Bronchial epithelial cell (primary cell): ENCODE results near the gene SUPT4H1. TPM values are rescaled to one million over a fixed set of nuclear protein-coding genes. Genes with fewer than 3 reads are reported as not detected.
A peak's percentile ranks its signal among the peaks of the same experiment; 100 is the strongest.

Source experiments
- DNase-seq: peaks from one replicate; pipeline ENCODE4 v3.0.0-alpha.2; 2010; ENCODE audit warnings: low read depth
- FAIRE-seq: peaks from 2 replicates; lab custom pipeline; 2011; peaks lifted over from hg19 to GRCh38; lab: Jason Lieb, UNC
- H3K27me3 ChIP-seq: 2 replicates; pipeline ENCODE4 v1.5.1; 2011; ENCODE audit warnings: low read length; ENCODE audit not compliant: control insufficient read depth, insufficient read depth
- H3K36me3 ChIP-seq: 2 replicates; pipeline ENCODE4 v1.5.1; 2011; ENCODE audit warnings: low read length; ENCODE audit not compliant: control insufficient read depth, insufficient read depth
- H3K4me3 ChIP-seq: 2 replicates; pipeline ENCODE4 v1.5.1; 2011; ENCODE audit warnings: mild to moderate bottlenecking, low read depth, low read length, control low read depth
- total RNA-seq: library from RNA; depleted of rRNA; stranded (reverse); fragments of >200 nt; gene quantifications from 2 replicates; pipeline ENCODE4 v1.2.1, GENCODE V29; 2014
- TF ChIP-seq, protein P1 (sequence below): IDR thresholded peaks from 2 replicates; pipeline ENCODE4 v1.5.1; 2011; ENCODE audit warnings: mild to moderate bottlenecking, moderate library complexity, low read length, control low read depth, inconsistent platforms; ENCODE audit not compliant: insufficient read depth, severe bottlenecking

The SUPT4H1 gene
- total RNA-seq, 1 donor from 2014 or later = 52.1 TPM

DNA sequence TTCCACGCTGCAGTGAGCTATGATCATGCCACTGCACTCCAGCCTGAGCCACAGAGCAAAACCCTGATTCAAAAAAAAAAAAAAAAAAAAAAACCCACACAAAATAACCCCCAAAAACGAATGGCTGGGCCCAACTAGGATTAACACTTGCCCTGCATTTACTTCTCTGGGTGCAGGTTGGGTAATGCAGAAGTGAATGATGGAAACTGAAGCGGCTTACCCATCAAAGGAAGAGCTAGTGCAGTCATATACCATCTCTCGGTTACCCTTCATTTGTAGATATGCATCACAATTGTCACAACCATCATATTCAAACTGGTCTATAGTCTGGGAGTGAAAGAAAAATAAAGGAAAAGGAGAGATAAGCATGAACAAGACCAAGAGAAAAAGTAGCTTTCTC lies 819 bp downstream of the SUPT4H1 start:
- DNase-seq = no peak
- no peak for FAIRE-seq
- Histone ChIP-seq H3K27me3 (no peaks in the 10 kb centered on the region), H3K36me3 (peaks cover 22% of the 10 kb centered on the region), H3K4me3 (peak overlapping the region; percentile 84)
- TF ChIP-seq, protein P1, sequence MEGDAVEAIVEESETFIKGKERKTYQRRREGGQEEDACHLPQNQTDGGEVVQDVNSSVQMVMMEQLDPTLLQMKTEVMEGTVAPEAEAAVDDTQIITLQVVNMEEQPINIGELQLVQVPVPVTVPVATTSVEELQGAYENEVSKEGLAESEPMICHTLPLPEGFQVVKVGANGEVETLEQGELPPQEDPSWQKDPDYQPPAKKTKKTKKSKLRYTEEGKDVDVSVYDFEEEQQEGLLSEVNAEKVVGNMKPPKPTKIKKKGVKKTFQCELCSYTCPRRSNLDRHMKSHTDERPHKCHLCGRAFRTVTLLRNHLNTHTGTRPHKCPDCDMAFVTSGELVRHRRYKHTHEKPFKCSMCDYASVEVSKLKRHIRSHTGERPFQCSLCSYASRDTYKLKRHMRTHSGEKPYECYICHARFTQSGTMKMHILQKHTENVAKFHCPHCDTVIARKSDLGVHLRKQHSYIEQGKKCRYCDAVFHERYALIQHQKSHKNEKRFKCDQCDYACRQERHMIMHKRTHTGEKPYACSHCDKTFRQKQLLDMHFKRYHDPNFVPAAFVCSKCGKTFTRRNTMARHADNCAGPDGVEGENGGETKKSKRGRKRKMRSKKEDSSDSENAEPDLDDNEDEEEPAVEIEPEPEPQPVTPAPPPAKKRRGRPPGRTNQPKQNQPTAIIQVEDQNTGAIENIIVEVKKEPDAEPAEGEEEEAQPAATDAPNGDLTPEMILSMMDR = no peak

- H3K4me3 ChIP-seq = no peak overlapping the region
- no peak for FAIRE-seq
- DNase-seq = no peak
- no peaks in the 10 kb centered on the region for H3K27me3 ChIP-seq
- peaks cover 34% of the 10 kb centered on the region for H3K36me3 ChIP-seq
- TF ChIP-seq, protein P1 = no peak
Observed at GRCh38 chr17:58348038-58348437, 4.0 kb downstream of the SUPT4H1 start.

- DNase-seq (no peak), FAIRE-seq (no peak)
- Histone ChIP-seq H3K27me3 (no peaks in the 10 kb centered on the region), H3K36me3 (peaks cover 33% of the 10 kb centered on the region), H3K4me3 (no peak overlapping the region)
- TF ChIP-seq, protein P1 = no peak
Observed at GRCh38 chr17:58345500-58345899, 6.5 kb downstream of the SUPT4H1 start.

- no peak overlapping the region for H3K4me3 ChIP-seq
- peaks cover 33% of the 10 kb centered on the region for H3K36me3 ChIP-seq
Observed at GRCh38 chr17:58344791-58345157, 7.2 kb downstream of the SUPT4H1 start.

GRCh38 chr17:58344047-58344790 lies 7.8 kb downstream of the SUPT4H1 start:
- Histone ChIP-seq H3K36me3 (peaks cover 29% of the 10 kb centered on the region), H3K27me3 (no peaks in the 10 kb centered on the region), H3K4me3 (no peak overlapping the region)
- DNase-seq (no peak), FAIRE-seq (no peak)
- TF ChIP-seq, protein P1 = no peak

More at GRCh38 chr17:58344791-58345157, 7.2 kb downstream of the SUPT4H1 start:
- FAIRE-seq = no peak
- H3K27me3 ChIP-seq = no peaks in the 10 kb centered on the region
- TF ChIP-seq, protein P1 = no peak
- no peak for DNase-seq
